ENCODE results near the gene GALNTL6.
"Not testable (repeated sequence)": the region's sequence is repeated elsewhere in the genome, so short reads cannot be mapped to it uniquely, and the experiment has no call there.

The GALNTL6 gene

DNA sequence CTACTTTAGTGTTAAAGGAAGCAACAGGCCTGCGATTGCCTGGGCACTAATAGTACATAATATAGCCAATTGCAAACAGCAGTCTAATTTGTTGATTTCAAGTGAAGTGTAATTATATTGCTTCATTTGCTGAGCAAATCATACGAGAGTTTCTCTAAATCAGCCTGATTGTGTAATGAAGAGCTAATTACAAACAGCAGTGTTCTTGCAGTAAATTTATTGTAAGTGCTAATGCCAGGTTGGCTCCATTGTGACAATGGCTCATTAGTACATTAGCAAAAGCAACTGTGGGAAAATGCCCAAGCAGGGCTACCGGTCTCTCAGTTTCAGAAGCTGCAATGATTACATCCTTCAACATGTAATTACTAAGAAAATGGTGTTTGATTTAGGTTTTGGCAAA is 591.5 kb downstream of the GALNTL6 start:
- no peak for DNase-seq

DNA sequence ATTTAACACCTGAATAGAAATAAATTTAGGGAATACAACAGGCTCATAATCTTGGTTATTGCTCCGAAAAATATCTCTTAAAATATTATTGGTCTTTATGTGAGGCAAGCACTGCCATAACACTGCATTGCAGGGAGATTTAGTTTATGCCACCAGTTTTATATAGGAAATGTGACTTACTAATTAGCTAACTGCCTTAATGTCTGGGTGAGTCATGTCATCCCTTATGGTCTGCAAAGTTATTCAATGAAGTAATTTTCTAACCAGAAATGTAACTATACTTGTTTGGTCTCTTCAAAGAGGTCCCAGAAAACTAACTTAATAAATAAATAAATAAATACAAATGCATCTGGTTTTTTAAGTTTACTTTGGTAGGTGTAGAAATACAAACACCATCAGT is 597.2 kb downstream of the GALNTL6 start:
- DNase-seq, result no peak

DNA sequence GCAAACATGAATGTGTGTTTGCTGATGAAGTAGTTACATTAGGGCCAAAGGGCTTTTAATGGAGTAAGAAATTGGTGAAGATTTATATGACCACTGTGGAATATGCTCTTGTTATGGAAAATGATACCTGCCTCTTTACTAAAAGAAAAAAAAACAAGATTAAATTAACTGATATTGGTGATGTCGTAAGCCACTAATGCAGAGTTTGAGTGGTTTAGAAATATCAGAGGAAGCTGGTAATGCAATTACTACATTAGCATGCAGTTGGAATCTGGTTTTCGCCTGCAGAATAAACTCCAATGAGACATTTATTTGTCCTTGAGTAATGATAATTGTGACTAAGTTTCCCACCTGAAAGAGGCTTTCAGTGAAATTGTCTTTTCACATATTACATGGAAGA is 597.9 kb downstream of the GALNTL6 start:
- no peak for DNase-seq

DNA sequence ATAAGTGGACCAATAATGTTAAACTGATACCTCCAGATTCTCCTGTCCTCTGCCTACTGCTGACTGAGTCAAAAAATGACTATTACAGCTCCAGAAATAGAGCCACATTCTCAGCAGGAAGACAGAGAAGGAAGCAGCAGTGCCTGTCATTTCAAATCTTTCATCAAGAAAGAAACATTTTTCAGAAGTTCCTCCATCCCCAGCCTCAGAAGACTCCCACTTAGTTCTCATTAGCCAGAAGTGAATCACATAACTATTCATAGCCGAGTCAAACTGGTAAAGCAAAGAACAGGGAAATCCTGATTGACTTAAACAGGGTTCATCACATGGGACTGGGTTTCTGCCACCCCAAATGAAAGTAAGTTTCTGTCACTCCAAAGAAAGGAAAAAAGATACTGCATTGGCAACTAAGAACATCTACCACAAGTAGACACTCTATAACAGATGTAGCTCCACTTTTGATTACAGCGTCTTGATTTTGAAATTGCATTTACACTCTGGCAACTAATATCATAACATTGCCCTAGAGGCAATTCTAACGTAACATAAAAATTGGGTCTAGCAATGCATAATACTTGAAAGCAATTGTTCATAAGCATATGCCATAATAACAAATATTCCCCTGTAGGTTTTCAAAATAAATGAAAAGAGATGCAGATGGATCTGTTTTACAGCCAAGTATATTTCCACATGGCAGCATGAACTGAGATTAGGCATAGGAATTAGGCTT is 599.8 kb downstream of the GALNTL6 start:
- DNase-seq, result no peak

DNA sequence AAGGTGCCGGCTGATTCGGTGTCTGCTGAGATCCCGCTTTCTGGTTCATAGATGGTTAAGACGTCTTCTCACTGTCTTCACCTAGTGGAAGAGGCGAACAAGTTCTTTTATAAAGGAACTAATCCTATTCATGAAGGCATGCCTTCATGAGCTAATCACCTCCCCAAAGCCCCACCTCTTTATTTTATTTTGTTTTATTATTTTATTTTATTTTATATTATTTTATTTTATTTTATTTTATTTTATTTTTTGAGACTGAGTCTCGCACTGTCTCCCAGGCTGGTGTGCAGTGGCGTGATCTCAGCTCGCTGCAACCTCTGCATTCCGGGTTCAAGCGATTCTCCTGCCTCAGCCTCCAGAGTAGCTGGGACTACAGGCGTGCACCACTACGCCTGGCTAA is 615.8 kb downstream of the GALNTL6 start:
- not testable (repeated sequence) for DNase-seq

DNA sequence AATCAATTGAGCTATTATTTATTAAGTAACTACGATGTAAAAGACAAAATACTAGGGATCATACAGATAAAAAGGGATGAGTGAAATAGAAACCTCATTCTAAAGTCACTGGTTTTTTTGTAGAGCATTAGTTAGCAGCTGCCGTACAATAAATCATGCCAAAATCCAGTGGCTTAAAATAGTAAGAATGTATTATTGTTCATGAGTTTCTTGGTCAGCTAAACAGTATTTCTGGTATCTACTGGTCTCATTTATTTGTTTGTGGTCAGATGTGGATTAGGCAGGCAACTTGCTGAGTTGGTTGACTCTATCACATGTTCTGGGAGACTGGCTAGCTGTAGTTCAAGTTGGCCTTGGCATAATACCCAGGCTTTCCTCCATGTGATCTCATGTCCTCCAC is 667.3 kb downstream of the GALNTL6 start:
- no peak for DNase-seq

DNA sequence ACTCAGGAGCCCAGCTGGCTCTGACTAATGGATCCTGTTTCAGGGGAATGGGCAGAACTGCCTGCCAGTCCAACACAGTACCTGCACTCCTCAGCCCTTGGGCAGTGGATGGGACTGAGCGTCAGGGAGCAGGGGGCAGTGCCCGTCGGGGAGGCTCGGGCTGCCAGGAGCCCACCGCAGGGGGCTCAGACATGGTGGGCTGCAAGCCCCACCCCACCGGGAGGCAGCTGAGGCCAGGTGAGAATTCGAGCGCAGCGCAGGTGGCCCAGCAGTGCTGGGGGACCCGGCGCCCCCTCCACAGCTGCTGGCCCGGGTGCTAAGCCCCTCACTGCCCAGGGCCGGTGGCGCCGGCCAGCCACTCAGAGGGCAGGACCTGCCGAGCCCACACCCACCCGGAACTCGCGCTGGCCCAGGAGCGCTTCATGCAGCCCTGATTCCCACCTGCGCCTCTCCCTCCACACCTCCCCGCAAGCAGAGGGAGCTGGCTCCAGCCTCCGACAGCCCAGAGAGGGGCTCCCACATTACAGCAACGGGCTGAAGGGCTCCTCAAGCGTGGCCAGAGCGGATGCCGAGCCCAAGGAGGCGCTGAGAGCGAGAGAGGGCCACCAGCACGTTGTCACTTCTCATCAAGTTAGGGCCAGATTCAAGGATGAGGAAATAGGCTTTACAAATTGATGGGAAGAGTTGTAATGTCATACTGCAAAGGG is 668.8 kb downstream of the GALNTL6 start:
- no peak for DNase-seq

DNA sequence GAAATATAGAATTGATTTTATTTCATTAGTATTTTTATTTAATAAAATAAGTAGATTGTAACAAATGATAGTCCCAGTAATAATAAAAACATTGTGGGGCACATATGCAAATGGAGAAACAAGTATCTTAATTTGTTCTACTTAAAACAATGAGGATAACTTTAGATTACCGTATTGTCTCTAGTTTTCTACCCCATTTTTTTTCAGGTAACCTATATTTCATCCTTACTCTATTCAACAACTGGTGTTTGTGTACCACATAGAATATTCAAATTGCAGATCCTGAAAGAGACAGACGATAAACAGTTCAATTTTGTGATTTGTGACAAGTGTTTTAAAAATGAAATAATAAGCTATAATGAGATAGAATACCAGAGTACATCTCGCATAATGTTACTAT is 671.8 kb downstream of the GALNTL6 start:
- DNase-seq, result no peak

DNA sequence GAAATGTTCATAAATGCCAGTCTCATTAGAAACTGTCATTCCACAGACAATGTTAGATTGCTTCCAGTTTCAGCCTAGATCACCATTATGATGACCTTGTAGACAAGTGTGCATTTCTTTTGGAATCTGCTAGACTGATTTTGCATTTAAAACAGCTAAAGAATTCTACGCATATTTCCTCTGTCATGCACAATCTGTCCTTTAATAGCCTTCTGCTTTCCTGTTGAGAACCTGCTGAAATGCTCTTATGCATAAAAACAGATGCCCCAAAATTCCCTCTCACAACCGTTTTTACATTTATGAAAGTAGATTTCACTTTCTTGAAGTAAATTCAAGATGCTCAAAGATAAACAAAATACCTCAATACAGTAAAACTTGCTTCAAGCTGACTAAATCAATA is 673.3 kb downstream of the GALNTL6 start:
- DNase-seq, result no peak

DNA sequence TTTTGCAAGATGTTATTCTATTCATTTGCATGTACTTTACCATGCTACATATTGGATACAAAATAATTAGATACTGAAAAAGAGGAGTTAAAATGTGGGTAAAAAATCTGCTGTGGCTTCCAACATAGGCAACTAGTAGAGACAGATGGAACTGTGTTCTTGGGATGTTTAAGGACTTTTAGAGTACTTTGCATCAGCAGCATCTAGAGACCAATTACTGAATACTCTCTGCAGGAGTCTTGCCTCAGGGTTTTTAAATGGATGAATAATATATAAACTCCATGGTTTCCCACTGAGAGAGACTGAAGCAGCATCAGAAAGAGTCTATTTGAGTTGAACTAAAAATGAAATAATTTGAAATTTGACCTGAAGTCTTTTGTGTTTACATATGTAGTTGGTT is 676.7 kb downstream of the GALNTL6 start:
- no peak for DNase-seq

DNA sequence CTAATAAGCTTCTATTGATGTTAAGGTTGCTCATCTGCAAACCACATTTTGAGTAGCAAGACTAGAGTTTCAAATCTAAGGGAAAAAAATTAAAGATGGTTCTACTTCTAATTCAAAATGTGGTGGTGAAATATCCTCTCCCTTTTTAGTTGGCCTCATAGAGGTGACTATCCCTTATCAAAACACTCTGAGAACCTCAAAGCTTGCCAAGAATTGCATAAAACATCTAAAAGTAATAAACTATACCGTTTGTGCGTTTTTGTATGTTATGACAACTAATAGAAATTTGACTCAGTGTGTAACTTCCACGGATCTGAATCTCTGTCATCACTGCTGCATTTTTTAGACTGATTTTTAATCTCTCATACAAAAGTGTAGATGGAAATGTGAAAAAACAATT is 682.6 kb downstream of the GALNTL6 start:
- no peak for DNase-seq

DNA sequence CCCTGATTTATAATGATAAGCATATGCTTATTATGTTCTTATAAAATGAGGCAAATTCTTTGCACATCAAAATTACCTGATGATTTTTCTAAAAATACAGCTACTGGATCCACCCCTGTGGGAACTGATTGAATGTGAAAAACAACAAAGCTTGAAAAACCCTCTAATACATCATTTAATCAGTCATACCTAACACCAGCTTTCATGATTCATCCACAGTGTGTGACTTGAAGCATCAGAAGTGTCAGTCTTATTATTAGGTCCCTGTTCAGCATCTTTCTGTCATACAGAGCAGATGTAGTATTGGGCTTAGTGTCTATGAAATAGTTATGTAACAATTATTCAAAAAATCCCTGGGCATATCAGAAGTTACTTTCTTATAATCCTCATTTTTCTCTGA is 684.1 kb downstream of the GALNTL6 start:
- no peak for DNase-seq

DNA sequence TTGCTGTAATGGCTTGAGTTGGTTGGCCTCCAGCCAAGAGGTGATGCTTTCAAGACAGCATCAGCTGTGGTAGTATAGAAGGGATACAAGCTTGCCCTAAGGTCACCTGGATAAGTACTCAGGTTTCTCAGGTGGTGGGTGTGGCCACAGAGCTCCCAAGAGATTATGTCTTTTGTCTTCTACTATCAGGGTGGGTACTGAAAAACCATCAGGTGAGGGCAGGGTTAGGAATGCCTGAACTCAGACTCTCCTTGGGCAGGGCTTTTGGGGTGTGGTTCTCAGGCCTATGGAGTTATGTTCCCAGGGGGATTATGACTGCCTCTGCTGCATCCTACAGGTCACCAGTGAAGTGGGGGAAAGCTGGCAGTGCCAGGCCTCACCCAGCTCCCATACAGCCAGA is 700.8 kb downstream of the GALNTL6 start:
- DNase-seq, result no peak

DNA sequence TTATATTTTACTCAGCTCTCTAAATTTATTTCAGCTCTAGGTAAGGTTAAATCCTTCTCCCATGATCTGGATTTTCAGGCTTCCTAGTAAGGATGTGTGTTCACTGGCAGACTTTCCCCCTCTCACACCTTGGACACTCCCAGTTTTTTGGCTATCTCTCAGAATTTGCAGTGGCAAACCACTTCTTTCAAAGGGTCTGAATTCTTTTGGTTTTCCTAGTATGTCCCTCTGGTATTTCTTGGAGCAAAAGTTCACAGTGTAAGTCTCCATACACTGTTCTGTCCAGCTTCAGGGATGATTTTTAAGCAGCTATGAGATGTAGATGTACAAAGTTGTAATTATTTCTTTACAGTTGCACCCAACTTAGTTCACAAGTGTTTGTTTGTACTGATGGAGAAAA is 701.6 kb downstream of the GALNTL6 start:
- no peak for DNase-seq

DNA sequence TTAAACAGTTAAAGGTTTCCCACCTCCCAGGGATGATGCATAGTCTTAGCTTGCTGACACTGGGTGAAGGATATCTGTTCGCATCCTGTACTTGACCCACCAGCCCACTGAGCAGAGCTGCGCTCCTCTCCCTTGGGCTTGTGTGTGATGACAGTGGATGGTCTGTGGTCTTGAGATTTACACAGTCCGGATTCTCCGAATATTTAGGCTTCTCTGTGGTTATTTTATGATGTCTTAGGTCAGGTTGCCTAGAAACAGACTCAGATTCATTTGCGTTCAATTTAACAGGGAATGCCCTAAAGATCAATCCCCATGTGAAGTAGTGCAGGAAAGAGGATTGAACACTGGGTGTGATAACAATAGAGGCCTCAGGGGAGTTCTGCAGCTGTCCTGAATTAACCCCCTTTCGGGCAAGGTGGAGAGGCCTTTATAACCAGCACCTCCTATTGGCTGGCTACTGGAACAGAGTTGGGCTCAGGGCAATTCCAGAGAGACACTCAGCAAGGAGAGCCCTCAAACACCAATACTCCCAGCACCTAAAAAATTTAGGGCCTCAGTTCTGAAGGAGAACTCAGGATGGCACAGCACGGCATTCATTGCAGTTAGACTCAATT is 702.2 kb downstream of the GALNTL6 start:
- no peak for DNase-seq

DNA sequence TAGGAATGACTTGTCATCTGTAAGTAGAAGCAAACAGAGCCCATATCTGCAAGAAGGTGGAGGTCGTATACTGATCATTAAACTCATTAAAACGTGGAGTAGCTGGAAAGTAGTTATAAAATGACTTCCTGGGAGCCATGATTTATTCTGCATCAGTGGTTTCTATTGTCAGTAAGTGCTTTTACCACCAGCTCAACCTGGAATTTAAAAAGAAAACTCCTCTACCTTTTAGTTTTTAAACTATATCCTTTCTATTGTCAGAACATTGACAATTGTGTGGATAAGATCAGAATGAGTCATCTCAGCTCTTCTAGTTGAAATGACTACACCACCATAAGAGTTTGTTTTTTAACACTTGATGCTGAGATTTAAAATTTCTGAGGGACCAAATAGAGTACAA is 704.2 kb downstream of the GALNTL6 start:
- no peak for DNase-seq

DNA sequence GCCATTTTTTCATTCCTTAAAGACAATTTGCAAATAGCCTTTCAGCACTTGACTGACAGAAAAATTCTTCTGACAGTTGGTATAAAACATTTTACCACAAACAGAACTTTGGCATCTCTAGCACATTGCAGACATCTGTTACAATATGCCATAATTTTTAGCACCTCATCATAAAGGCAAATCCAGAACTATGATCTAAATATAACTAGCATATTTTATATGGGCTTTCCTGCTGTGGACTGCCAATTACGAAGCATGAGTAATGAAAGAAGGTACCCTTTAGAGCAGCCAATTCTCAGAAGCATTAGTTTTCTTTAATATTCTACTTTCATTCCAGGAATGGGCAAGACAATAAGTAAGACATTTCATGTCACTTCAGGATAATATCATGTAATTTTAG is 708.0 kb downstream of the GALNTL6 start:
- DNase-seq, result no peak

DNA sequence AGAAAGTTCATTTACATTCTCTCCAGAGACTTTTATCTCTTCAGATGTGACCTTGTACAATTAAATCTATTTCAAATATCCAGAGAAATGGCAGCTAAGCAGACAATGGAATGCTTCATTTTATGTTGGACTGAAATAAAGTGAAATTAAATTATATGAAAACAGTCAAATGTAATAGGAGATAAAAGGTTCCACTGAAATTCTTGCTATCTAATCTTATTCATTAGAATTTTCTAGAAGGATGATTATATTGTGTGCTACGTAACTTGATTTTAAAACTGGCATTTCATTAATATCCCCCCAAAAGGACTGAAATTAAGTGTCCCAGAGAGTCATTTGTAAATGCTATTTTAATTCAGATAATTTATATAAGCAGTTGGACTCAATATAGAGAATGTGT is 708.5 kb downstream of the GALNTL6 start:
- no peak for DNase-seq

DNA sequence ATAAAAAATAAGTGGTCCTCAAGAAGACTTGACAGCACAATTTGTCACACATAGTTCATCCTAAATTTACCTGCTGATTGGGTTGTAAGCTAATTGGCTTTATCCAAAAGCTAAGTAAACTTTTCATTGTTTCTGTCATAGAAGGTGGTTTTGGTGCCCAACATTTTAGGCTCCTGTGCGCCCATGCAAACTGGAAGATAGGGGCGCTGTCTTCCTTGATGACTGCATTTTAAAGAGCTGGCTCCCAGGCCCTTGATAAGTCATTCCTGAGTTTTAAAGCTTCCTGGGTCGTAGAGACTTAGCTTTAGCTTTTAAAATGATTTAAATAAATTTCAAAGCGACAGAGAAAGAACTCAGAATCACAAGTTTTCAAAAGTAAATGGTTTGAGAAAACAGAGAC is 730.0 kb downstream of the GALNTL6 start:
- DNase-seq, result no peak

DNA sequence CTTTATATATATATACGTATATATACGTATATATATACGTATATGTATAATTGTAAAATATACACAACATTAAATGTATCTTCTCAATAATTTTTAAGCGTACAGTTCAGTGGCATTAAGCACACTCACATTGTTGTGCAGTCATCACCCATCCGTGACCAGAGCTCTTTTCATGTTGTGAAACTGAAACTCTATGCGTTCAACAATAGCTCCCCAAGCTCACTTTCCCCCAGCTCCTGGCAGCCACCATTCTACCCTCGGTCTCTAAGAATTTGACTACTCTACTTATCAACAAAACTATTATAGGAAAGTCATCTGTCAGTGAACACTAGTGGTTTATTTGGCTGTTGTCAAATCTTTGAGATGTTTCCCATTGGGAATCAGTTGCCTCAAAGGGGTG is 733.6 kb downstream of the GALNTL6 start:
- no peak for DNase-seq

DNA sequence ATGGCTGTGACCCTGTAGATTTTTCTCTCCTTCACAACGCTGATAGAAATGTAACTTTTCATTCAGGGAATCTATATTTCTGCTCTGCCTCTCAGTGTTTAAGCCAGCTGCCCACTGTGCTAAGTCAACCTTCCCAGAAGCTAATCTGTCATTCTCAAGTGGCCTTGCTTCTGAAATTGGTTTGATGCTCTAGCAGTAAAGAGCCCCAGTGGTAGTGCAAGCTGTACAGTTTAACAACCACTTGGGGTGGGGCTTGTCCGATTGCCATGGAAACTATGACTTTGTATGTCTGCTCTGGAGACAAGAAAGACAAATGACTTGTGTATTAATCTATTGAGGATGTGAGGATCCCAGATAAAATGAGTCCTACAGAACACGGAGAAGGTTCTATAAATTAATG is 734.5 kb downstream of the GALNTL6 start:
- DNase-seq, result no peak

DNA sequence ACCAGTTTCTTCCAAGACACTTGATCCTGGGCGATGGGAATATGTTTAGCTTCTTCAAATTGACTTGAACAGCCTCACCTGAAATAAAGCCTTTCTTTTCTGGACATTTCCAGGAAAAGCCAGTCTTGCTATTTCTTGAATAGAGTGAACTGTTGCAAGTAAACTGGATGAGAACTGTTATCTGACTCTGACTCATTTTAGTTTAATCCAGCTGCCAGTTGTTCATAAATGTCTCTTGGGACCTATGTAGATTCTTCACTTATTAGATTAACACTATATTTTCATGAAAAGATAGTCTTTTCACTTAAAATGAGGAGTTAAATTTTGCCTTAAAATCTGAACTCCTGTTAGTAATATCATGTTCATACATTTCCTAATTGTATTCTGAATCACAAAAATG is 740.0 kb downstream of the GALNTL6 start:
- no peak for DNase-seq

DNA sequence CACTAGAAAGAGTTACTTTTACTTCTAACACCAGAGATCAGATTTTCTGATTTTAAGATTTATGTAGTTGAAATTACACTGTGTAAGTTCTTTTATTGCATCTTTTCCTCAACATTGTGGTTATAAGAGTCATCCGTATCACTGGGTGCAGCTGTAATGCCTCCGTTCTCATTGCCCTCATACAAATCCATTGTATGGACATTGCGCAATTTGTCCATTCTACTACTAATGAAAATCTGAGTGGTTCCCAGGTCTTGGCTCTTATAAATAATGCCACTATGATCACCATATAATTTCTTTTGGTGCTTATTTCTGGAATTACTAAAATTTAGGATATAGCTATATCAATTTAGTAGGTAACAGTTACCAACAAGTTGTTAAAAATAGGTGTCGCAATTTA is 741.4 kb downstream of the GALNTL6 start:
- DNase-seq, result no peak

DNA sequence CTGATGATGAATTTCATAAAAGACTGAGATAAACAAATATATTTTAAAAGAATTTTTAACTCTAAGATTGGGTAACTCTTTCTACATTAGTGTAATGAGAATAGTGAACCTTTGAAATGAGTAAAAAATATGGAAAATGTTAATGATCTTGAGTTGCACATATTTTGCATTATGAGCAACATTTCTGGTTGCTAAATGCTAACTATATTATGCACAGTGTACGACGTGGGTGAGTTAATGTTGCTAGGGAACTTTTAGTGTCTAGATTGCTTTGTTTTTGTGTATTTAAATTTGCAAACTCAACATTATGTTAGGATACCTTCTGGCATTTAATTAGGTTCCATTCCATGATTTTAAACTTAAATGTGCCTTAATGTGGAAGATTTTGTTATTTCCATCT is 742.5 kb downstream of the GALNTL6 start:
- no peak for DNase-seq
